ENCODE data around the gene FYCO1. TPM values are rescaled to one million over a fixed set of nuclear protein-coding genes. Genes with fewer than 3 reads are reported as not detected.

The FYCO1 gene
- total and polyA plus RNA-seq, 12 donors: 8.8 to 216 (median 143) TPM

DNA sequence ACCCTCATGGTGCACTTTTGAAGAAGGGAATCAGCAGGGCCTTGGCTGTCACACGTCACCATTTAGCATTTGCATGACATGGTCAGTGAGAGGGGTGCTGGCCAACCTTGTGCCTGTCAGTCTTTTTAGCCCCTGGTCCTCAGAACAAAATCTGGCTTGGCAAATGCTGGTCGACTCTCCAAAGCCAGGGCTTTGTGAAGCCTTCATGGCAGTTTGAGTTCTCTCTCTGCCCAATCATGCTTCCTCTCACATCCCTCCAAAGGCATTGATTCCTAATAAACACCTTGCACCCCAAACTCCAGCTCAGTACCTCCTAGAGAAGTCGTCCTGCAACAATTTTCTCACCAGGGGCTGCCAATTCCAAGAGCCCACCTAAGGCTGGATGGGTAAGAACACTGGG lies 89.9 kb downstream of the FYCO1 start:
- Histone ChIP-seq H3K27me3 (no peaks in the 10 kb centered on the region), H3K4me3 (no peak overlapping the region), H3K9me3 (no peaks in the 10 kb centered on the region), H3K36me3 (no peaks in the 10 kb centered on the region), H3K27ac (no peak overlapping the region), H3K4me1 (peaks cover 0 to 13% (median 0%) of the 10 kb centered on the region in 9 donors)
- 90% methylated on average over 3 of the region's 3 CpGs for WGBS, 2 donors
- TF ChIP-seq, protein P1, sequence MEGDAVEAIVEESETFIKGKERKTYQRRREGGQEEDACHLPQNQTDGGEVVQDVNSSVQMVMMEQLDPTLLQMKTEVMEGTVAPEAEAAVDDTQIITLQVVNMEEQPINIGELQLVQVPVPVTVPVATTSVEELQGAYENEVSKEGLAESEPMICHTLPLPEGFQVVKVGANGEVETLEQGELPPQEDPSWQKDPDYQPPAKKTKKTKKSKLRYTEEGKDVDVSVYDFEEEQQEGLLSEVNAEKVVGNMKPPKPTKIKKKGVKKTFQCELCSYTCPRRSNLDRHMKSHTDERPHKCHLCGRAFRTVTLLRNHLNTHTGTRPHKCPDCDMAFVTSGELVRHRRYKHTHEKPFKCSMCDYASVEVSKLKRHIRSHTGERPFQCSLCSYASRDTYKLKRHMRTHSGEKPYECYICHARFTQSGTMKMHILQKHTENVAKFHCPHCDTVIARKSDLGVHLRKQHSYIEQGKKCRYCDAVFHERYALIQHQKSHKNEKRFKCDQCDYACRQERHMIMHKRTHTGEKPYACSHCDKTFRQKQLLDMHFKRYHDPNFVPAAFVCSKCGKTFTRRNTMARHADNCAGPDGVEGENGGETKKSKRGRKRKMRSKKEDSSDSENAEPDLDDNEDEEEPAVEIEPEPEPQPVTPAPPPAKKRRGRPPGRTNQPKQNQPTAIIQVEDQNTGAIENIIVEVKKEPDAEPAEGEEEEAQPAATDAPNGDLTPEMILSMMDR (IDR thresholded peaks at IDR 0.05): no peak
- no peak for DNase-seq
- intact Hi-C loops (cut with DNase I): loop anchor here in 2 of 10 donors (10.0 kb wide), 1 partner anchor 141 kb away; no protein-coding TSS in a partner anchor
- no peak for ATAC-seq

DNA sequence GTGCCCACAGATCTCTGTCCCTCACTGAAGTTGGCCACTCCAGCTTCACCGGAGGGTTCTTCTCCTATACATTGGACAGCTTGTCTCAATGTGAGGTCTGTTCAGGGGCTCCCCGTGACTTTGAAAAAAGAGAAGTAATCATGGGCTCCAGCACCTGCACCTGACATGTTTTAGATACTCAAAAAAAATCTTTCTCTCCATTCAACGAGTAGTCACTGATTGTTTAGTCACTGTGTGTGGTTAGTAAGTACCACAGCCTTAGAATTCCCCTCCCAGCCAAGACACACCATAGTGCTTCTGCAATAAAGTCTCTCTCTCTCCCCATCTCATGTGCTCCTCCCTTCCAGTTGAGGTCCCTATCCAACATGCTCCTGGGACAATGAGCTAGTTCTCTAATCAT lies 90.7 kb downstream of the FYCO1 start:
- 86 to 89% methylated on average over 3 of the region's 3 CpGs for WGBS, 2 donors
- DNase-seq: no peak
- Histone ChIP-seq H3K9me3 (no peaks in the 10 kb centered on the region), H3K4me3 (no peak overlapping the region), H3K27me3 (no peaks in the 10 kb centered on the region), H3K27ac (no peak overlapping the region), H3K36me3 (no peaks in the 10 kb centered on the region), H3K4me1 (peaks cover 0 to 13% (median 0%) of the 10 kb centered on the region in 9 donors)
- intact Hi-C loops (cut with DNase I): loop anchor here in 2 of 10 donors (10.0 kb wide), 1 partner anchor 140 kb away; no protein-coding TSS in a partner anchor
- no peak for ATAC-seq
- TF ChIP-seq, protein P1 (IDR thresholded peaks at IDR 0.05): no peak

DNA sequence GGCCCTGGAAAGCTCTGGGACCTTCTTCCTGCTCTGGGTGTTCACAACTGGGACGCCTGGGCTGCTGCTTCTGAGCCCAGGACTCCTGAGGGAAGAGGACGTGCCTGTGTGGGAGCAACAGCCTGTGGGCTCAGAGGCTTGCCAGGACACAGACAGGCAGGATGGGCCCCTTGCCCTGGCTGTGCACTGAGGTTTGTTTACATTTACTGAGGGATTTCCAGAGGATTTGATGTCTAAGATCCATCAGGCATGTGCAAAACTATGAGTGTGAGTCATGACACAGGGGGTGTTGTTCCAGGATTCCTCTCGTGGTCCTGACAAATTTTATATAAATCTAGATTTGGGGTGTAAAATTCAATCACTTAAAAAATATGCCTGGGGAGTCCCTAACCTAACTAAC lies 98.7 kb downstream of the FYCO1 start:
- Histone ChIP-seq H3K4me3 (no peak overlapping the region), H3K36me3 (no peaks in the 10 kb centered on the region), H3K27ac (no peak overlapping the region), H3K9me3 (no peaks in the 10 kb centered on the region), H3K4me1 (no peaks in the 10 kb centered on the region), H3K27me3 (no peaks in the 10 kb centered on the region)
- TF ChIP-seq, protein P1 (IDR thresholded peaks at IDR 0.05): no peak
- WGBS, 2 donors: 61 to 62% methylated on average over 3 of the region's 3 CpGs
- no peak for ATAC-seq
- intact Hi-C loops (cut with DNase I): no loop called here
- no peak for DNase-seq

DNA sequence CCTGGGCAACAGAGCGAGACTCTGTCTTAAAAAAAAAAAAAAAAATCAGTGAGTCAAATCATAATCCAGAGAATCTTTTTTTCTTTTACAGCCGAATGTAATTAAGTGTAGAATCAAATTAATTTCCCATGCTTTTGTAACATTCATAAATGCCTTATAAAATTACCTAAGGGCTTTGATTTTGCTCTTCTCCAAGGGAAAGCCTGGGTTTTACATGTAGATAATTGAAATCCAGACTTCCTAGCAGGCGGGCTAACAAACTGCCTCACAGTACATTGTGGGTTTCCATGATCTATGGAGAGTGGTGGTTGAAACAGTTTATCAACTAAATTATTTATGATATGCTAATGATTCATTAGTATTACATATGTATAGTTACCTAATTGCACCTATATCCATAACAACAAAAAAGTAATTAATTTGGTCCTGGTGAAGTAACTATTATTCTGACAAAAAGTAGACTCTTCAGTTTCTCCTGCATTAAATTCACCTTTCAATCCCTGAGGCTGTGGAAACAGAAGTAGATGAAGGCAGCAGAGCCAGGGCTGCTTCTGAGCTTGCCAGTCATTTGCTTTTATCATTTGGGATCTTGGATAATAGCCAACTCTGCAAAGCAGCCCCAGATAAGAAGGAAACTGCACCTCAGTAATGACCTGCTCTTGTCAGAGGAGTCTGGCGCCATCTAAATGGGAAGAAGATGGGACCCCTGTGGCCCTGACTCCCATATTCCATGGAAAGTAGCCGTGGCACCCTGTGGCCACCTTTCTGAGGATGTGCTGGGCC lies 99.7 kb downstream of the FYCO1 start:
- WGBS, 2 donors: 91 to 97% methylated on average over 5 of the region's 5 CpGs
- no peak for DNase-seq
- Histone ChIP-seq H3K4me1 (no peaks in the 10 kb centered on the region), H3K36me3 (no peaks in the 10 kb centered on the region), H3K27me3 (no peaks in the 10 kb centered on the region), H3K4me3 (no peak overlapping the region), H3K27ac (no peak overlapping the region), H3K9me3 (no peaks in the 10 kb centered on the region)
- ATAC-seq: no peak
- intact Hi-C loops (cut with DNase I): no loop called here
- TF ChIP-seq, protein P1 (IDR thresholded peaks at IDR 0.05): no peak
